WTC11 (cell line): ENCODE measurements around the gene SIPA1L2. TPM values are rescaled to one million over a fixed set of nuclear protein-coding genes. Genes with fewer than 3 reads are reported as not detected.

Experiments
- ATAC-seq: fragments of 200-7000 bp; cut with Tn5 transposase; 2 replicates; pipeline ENCODE4 v1.10.0; 2021; ENCODE audit warnings: mild to moderate bottlenecking, moderate library complexity
- CTCF ChIA-PET: fragments of 300-600 bp; sonication (Branson Sonifier 250); formaldehyde crosslinking; loops from one replicate; lab custom pipeline; 2021; ENCODE audit warnings: antibody characterized with exemption; lab: Charles Lee
- POLR2A ChIA-PET: fragments of 350-600 bp; sonication (Branson Sonifier 250); formaldehyde crosslinking; loops from one replicate; lab custom pipeline; 2021; ENCODE audit warnings: antibody characterized with exemption; lab: Charles Lee
- DNase-seq: peaks from one replicate; pipeline ENCODE4 v3.0.0; 2021; ENCODE audit warnings: low spot score
- H3K27ac Mint-ChIP-seq: 2 replicates; pipeline ENCODE4 v1.8.0; 2021; ENCODE audit warnings: mixed read lengths
- H3K27me3 Mint-ChIP-seq: 2 replicates; pipeline ENCODE4 v1.8.0; 2021; ENCODE audit warnings: low read depth, mild to moderate bottlenecking, moderate library complexity, mixed read lengths
- H3K36me3 Mint-ChIP-seq: 2 replicates; pipeline ENCODE4 v1.8.0; 2021; ENCODE audit warnings: mixed read lengths
- H3K4me1 Mint-ChIP-seq: 2 replicates; pipeline ENCODE4 v1.8.0; 2022; ENCODE audit warnings: mixed read lengths
- H3K4me3 Mint-ChIP-seq: 2 replicates; pipeline ENCODE4 v1.8.0; 2021; ENCODE audit warnings: mild to moderate bottlenecking, moderate library complexity, mixed read lengths
- H3K9me3 Mint-ChIP-seq: 2 replicates; pipeline ENCODE4 v1.8.0; 2021; ENCODE audit warnings: mixed read lengths
- ELF4 ChIP-seq: sonication (generic); formaldehyde crosslinking; IDR thresholded peaks from 2 replicates; pipeline ENCODE4 v1.8.1; 2022; ENCODE audit warnings: low read depth, mild to moderate bottlenecking, moderate library complexity, missing genetic modification reagents
- FOXK1 ChIP-seq: sonication (generic); formaldehyde crosslinking; IDR thresholded peaks from 2 replicates; pipeline ENCODE4 v1.8.0; 2022; ENCODE audit warnings: mild to moderate bottlenecking, moderate library complexity, missing genetic modification reagents
- GABPB1 ChIP-seq: sonication (generic); formaldehyde crosslinking; IDR thresholded peaks from 2 replicates; pipeline ENCODE4 v1.8.1; 2023; ENCODE audit warnings: mild to moderate bottlenecking, missing genetic modification reagents
- GRHL2 ChIP-seq: fragments of 250-450 bp; sonication (Bioruptor Pico); IDR thresholded peaks from 2 replicates; pipeline ENCODE4 v1.8.0; 2022; ENCODE audit warnings: mild to moderate bottlenecking, moderate library complexity; ENCODE audit not compliant: insufficient replicate concordance, severe bottlenecking
- HMGA2 ChIP-seq: fragments of 250-450 bp; sonication (Bioruptor Pico); IDR thresholded peaks from 2 replicates; pipeline ENCODE4 v1.4.0; 2021; ENCODE audit warnings: mild to moderate bottlenecking, moderate library complexity
- IRF2 ChIP-seq: sonication (generic); formaldehyde crosslinking; IDR thresholded peaks from 2 replicates; pipeline ENCODE4 v1.8.0; 2022; ENCODE audit warnings: low read depth, missing genetic modification reagents, borderline replicate concordance
- JAZF1 ChIP-seq: fragments of 250-450 bp; sonication (Bioruptor Pico); IDR thresholded peaks from 2 replicates; pipeline ENCODE4 v1.9.0; 2021; ENCODE audit warnings: moderate library complexity, mild to moderate bottlenecking, inconsistent platforms
- MYBL2 ChIP-seq: sonication (generic); formaldehyde crosslinking; IDR thresholded peaks from 2 replicates; pipeline ENCODE4 v1.8.1; 2023; ENCODE audit warnings: mild to moderate bottlenecking, moderate library complexity, missing genetic modification reagents
- NFATC4 ChIP-seq: fragments of 250-450 bp; sonication (Bioruptor Pico); IDR thresholded peaks from 2 replicates; pipeline ENCODE4 v1.9.0; 2021; ENCODE audit warnings: mild to moderate bottlenecking
- OVOL2 ChIP-seq: fragments of 250-450 bp; sonication (Bioruptor Pico); IDR thresholded peaks from 2 replicates; pipeline ENCODE4 v1.9.0; 2021; ENCODE audit warnings: mild to moderate bottlenecking, borderline replicate concordance
- PRRX2 ChIP-seq: fragments of 250-450 bp; sonication (Bioruptor Pico); IDR thresholded peaks from 2 replicates; pipeline ENCODE4 v1.8.0; 2021; ENCODE audit warnings: mild to moderate bottlenecking
- RELA ChIP-seq: sonication (generic); formaldehyde crosslinking; IDR thresholded peaks from 2 replicates; pipeline ENCODE4 v1.8.1; 2022; ENCODE audit warnings: missing genetic modification reagents, mild to moderate bottlenecking, borderline replicate concordance
- SMAD4 ChIP-seq: sonication (generic); formaldehyde crosslinking; IDR thresholded peaks from 2 replicates; pipeline ENCODE4 v1.8.0; 2022; ENCODE audit warnings: mild to moderate bottlenecking, missing genetic modification reagents
- ZNF263 ChIP-seq: sonication (generic); formaldehyde crosslinking; IDR thresholded peaks from 2 replicates; pipeline ENCODE4 v1.8.1; 2022; ENCODE audit warnings: low read depth, mild to moderate bottlenecking, moderate library complexity, missing genetic modification reagents
- ZNF396 ChIP-seq: fragments of 250-450 bp; sonication (Bioruptor Pico); IDR thresholded peaks from 2 replicates; pipeline ENCODE4 v1.8.0; 2021; ENCODE audit warnings: mild to moderate bottlenecking, moderate library complexity, borderline replicate concordance
- total RNA-seq: library from RNA; stranded (reverse); gene quantifications from 3 replicates; pipeline ENCODE4 v1.2.3, GENCODE V29; 2021
- TF ChIP-seq, protein P1 (sequence below): sonication (generic); formaldehyde crosslinking; IDR thresholded peaks from 2 replicates; pipeline ENCODE4 v1.8.1; 2023; ENCODE audit warnings: mild to moderate bottlenecking, missing genetic modification reagents, moderate library complexity
- TF ChIP-seq, protein P2 (sequence below): sonication (generic); formaldehyde crosslinking; IDR thresholded peaks from 2 replicates; pipeline ENCODE4 v1.8.0; 2022; ENCODE audit warnings: mild to moderate bottlenecking, missing genetic modification reagents
- TF ChIP-seq, protein P3 (sequence below): sonication (generic); formaldehyde crosslinking; conservative IDR thresholded peaks from 2 replicates; pipeline ENCODE4 v1.8.1; 2023; ENCODE audit warnings: mild to moderate bottlenecking, low read depth, missing genetic modification reagents, moderate library complexity
- TF ChIP-seq, protein P4 (sequence below): fragments of 250-450 bp; sonication (Bioruptor Pico); IDR thresholded peaks from 2 replicates; pipeline ENCODE4 v1.9.0; 2021; ENCODE audit warnings: moderate library complexity, mild to moderate bottlenecking, inconsistent platforms, borderline replicate concordance
- TF ChIP-seq, protein P5 (sequence below): sonication (generic); formaldehyde crosslinking; IDR thresholded peaks from 2 replicates; pipeline ENCODE4 v1.8.0; 2022; ENCODE audit warnings: mild to moderate bottlenecking, missing genetic modification reagents
- TF ChIP-seq, protein P6 (sequence below): sonication (generic); formaldehyde crosslinking; IDR thresholded peaks from 2 replicates; pipeline ENCODE4 v1.8.1; 2023; ENCODE audit warnings: mild to moderate bottlenecking, missing genetic modification reagents, moderate library complexity
- TF ChIP-seq, protein P7 (sequence below): sonication (generic); formaldehyde crosslinking; IDR thresholded peaks from 2 replicates; pipeline ENCODE4 v1.8.0; 2023; ENCODE audit warnings: mild to moderate bottlenecking, missing genetic modification reagents
- TF ChIP-seq, protein P8 (sequence below): sonication (generic); formaldehyde crosslinking; IDR thresholded peaks from 2 replicates; pipeline ENCODE4 v1.8.1; 2022; ENCODE audit warnings: mild to moderate bottlenecking, moderate library complexity, missing genetic modification reagents
- TF ChIP-seq, protein P9 (sequence below): fragments of 250-450 bp; sonication (Bioruptor Pico); IDR thresholded peaks from 2 replicates; pipeline ENCODE4 v1.9.0; 2021; ENCODE audit warnings: mild to moderate bottlenecking
- TF ChIP-seq, protein P10 (sequence below): sonication (generic); formaldehyde crosslinking; IDR thresholded peaks from 2 replicates; pipeline ENCODE4 v1.8.1; 2023; ENCODE audit warnings: mild to moderate bottlenecking, moderate library complexity, missing genetic modification reagents

The SIPA1L2 gene
- total RNA-seq, 1 experiment from 2014 or later: 14.3 TPM

DNA sequence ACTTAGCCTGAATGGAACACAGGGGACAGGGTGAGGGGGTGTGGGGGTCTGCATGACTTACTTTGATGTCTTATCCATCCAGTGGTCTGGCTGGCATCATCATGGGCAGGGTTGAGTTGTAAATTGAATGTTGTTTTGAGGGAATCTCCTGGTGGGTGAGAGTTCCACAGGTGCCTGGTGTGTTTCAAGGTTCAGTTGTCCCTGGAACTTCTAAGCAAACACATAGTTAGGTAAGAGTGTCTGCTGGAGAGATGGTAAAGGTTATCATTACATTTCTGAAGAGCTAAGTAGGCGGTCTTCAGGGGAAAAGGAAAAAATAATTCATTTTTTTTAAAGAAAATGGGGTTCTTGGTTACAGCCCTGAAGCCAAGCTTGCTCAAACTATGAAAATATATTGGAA lies 46.0 kb upstream of the SIPA1L2 start:
- H3K4me3 Mint-ChIP-seq: no peak overlapping the region
- no peak overlapping the region for H3K27ac Mint-ChIP-seq
- POLR2A ChIA-PET: no interaction called here
- H3K9me3 Mint-ChIP-seq: no peaks in the 10 kb centered on the region
- no peaks in the 10 kb centered on the region for H3K36me3 Mint-ChIP-seq
- peaks cover 10% of the 10 kb centered on the region for H3K4me1 Mint-ChIP-seq
- ATAC-seq: no peak
- H3K27me3 Mint-ChIP-seq: no peaks in the 10 kb centered on the region
- CTCF ChIA-PET: interaction anchor here (1.3 kb wide), 1 partner anchor 64 kb away, joined by 3 read pairs; no protein-coding TSS in a partner anchor
- TF ChIP-seq GRHL2 (no peak), JAZF1 (CRISPR knock-in tag) (no peak), ZNF396 (CRISPR knock-in tag) (no peak), FOXK1 (CRISPR knock-in tag) (no peak), GABPB1 (CRISPR knock-in tag) (no peak), IRF2 (CRISPR knock-in tag) (no peak), MYBL2 (CRISPR knock-in tag) (no peak), SMAD4 (CRISPR knock-in tag) (no peak), ZNF263 (CRISPR knock-in tag) (no peak), RELA (CRISPR knock-in tag) (no peak), NFATC4 (CRISPR knock-in tag) (no peak), OVOL2 (no peak), ELF4 (CRISPR knock-in tag) (no peak), HMGA2 (no peak)
- TF ChIP-seq, protein P1, sequence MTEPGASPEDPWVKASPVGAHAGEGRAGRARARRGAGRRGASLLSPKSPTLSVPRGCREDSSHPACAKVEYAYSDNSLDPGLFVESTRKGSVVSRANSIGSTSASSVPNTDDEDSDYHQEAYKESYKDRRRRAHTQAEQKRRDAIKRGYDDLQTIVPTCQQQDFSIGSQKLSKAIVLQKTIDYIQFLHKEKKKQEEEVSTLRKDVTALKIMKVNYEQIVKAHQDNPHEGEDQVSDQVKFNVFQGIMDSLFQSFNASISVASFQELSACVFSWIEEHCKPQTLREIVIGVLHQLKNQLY: no peak
- TF ChIP-seq, protein P2, sequence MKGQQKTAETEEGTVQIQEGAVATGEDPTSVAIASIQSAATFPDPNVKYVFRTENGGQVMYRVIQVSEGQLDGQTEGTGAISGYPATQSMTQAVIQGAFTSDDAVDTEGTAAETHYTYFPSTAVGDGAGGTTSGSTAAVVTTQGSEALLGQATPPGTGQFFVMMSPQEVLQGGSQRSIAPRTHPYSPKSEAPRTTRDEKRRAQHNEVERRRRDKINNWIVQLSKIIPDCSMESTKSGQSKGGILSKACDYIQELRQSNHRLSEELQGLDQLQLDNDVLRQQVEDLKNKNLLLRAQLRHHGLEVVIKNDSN: no peak
- TF ChIP-seq, protein P3, sequence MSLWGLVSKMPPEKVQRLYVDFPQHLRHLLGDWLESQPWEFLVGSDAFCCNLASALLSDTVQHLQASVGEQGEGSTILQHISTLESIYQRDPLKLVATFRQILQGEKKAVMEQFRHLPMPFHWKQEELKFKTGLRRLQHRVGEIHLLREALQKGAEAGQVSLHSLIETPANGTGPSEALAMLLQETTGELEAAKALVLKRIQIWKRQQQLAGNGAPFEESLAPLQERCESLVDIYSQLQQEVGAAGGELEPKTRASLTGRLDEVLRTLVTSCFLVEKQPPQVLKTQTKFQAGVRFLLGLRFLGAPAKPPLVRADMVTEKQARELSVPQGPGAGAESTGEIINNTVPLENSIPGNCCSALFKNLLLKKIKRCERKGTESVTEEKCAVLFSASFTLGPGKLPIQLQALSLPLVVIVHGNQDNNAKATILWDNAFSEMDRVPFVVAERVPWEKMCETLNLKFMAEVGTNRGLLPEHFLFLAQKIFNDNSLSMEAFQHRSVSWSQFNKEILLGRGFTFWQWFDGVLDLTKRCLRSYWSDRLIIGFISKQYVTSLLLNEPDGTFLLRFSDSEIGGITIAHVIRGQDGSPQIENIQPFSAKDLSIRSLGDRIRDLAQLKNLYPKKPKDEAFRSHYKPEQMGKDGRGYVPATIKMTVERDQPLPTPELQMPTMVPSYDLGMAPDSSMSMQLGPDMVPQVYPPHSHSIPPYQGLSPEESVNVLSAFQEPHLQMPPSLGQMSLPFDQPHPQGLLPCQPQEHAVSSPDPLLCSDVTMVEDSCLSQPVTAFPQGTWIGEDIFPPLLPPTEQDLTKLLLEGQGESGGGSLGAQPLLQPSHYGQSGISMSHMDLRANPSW (CRISPR knock-in tag): no peak
- DNase-seq: no peak

DNA sequence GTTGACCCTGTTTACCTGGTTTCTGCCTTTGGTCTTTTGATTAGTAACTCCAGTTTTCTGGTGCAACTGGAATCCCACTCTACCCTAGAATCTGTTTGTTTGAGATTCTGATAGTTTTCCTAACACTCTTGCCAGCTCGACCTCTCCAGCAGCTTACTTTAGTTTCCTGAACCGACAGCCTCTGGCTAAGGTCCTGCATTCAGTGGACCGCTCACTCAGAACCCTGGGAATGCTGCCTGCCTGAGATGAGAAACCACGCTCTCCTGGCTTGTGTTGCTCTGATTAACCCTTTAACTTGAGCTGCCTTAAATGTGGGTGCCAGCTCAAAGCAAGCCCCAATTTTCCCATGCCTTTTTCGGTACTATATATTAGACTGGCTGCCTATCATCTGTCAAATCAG lies 45.3 kb upstream of the SIPA1L2 start:
- Mint-ChIP-seq H3K27me3 (no peaks in the 10 kb centered on the region), H3K4me3 (no peak overlapping the region), H3K27ac (0 out of 2 replicates have a peak overlapping the region, but pooled peaks have one; percentile 8), H3K4me1 (peaks cover 10% of the 10 kb centered on the region), H3K9me3 (no peaks in the 10 kb centered on the region), H3K36me3 (no peaks in the 10 kb centered on the region)
- ATAC-seq (no peak; the same call in 1 of the 2 replicates), DNase-seq (no peak)
- POLR2A ChIA-PET: no interaction called here
- CTCF ChIA-PET: interaction anchor here (1.3 kb wide), 1 partner anchor 63 kb away, joined by 3 read pairs; no protein-coding TSS in a partner anchor
- TF ChIP-seq, protein P4, sequence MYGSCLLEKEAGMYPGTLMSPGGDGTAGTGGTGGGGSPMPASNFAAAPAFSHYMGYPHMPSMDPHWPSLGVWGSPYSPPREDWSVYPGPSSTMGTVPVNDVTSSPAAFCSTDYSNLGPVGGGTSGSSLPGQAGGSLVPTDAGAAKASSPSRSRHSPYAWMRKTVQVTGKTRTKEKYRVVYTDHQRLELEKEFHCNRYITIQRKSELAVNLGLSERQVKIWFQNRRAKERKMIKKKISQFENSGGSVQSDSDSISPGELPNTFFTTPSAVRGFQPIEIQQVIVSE (CRISPR knock-in tag): no peak
- TF ChIP-seq, protein P5, sequence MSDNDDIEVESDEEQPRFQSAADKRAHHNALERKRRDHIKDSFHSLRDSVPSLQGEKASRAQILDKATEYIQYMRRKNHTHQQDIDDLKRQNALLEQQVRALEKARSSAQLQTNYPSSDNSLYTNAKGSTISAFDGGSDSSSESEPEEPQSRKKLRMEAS (CRISPR knock-in tag): no peak
- TF ChIP-seq, protein P6, sequence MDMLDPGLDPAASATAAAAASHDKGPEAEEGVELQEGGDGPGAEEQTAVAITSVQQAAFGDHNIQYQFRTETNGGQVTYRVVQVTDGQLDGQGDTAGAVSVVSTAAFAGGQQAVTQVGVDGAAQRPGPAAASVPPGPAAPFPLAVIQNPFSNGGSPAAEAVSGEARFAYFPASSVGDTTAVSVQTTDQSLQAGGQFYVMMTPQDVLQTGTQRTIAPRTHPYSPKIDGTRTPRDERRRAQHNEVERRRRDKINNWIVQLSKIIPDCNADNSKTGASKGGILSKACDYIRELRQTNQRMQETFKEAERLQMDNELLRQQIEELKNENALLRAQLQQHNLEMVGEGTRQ: no peak
- no peak for TF ChIP-seq PRRX2 (CRISPR knock-in tag)
- TF ChIP-seq, protein P7, sequence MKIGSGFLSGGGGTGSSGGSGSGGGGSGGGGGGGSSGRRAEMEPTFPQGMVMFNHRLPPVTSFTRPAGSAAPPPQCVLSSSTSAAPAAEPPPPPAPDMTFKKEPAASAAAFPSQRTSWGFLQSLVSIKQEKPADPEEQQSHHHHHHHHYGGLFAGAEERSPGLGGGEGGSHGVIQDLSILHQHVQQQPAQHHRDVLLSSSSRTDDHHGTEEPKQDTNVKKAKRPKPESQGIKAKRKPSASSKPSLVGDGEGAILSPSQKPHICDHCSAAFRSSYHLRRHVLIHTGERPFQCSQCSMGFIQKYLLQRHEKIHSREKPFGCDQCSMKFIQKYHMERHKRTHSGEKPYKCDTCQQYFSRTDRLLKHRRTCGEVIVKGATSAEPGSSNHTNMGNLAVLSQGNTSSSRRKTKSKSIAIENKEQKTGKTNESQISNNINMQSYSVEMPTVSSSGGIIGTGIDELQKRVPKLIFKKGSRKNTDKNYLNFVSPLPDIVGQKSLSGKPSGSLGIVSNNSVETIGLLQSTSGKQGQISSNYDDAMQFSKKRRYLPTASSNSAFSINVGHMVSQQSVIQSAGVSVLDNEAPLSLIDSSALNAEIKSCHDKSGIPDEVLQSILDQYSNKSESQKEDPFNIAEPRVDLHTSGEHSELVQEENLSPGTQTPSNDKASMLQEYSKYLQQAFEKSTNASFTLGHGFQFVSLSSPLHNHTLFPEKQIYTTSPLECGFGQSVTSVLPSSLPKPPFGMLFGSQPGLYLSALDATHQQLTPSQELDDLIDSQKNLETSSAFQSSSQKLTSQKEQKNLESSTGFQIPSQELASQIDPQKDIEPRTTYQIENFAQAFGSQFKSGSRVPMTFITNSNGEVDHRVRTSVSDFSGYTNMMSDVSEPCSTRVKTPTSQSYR (CRISPR knock-in tag): no peak
- TF ChIP-seq JAZF1 (CRISPR knock-in tag): no peak
- TF ChIP-seq, protein P8, sequence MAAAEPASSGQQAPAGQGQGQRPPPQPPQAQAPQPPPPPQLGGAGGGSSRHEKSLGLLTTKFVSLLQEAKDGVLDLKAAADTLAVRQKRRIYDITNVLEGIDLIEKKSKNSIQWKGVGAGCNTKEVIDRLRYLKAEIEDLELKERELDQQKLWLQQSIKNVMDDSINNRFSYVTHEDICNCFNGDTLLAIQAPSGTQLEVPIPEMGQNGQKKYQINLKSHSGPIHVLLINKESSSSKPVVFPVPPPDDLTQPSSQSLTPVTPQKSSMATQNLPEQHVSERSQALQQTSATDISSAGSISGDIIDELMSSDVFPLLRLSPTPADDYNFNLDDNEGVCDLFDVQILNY (CRISPR knock-in tag): no peak
- TF ChIP-seq NFATC4 (CRISPR knock-in tag): no peak
- TF ChIP-seq, protein P9, sequence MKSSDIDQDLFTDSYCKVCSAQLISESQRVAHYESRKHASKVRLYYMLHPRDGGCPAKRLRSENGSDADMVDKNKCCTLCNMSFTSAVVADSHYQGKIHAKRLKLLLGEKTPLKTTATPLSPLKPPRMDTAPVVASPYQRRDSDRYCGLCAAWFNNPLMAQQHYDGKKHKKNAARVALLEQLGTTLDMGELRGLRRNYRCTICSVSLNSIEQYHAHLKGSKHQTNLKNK: no peak
- TF ChIP-seq, protein P10, sequence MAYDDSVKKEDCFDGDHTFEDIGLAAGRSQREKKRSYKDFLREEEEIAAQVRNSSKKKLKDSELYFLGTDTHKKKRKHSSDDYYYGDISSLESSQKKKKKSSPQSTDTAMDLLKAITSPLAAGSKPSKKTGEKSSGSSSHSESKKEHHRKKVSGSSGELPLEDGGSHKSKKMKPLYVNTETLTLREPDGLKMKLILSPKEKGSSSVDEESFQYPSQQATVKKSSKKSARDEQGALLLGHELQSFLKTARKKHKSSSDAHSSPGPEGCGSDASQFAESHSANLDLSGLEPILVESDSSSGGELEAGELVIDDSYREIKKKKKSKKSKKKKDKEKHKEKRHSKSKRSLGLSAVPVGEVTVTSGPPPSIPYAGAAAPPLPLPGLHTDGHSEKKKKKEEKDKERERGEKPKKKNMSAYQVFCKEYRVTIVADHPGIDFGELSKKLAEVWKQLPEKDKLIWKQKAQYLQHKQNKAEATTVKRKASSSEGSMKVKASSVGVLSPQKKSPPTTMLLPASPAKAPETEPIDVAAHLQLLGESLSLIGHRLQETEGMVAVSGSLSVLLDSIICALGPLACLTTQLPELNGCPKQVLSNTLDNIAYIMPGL (CRISPR knock-in tag): no peak
